HCT116 (cell line): ENCODE measurements around the gene RAB32.

ENCODE experiments used
- CTCF ChIP-seq, 3 experiments: fragments of 200-600 bp in 1 of 3; sonication (generic) in 1 of 3; IDR thresholded peaks in 2 of 3; conservative IDR thresholded peaks in 1 of 3; 2 replicates each; pipeline ENCODE4 v1.5.1; 2012 to 2017; ENCODE audit warnings: low read depth in 2 of 3, low read length in 2 of 3, antibody characterized with exemption in 1 of 3, borderline replicate concordance in 1 of 3, control low read depth in 1 of 3, mild to moderate bottlenecking in 1 of 3, mixed read lengths in 1 of 3, mixed run types in 1 of 3, moderate library complexity in 1 of 3; ENCODE audit not compliant: insufficient read depth in 1 of 3
- RAD21 ChIP-seq: IDR thresholded peaks from 2 replicates; pipeline ENCODE4 v1.6.1; 2012; ENCODE audit warnings: low read depth, mild to moderate bottlenecking
- YY1 ChIP-seq: IDR thresholded peaks from 2 replicates; pipeline ENCODE4 v1.6.1; 2011; ENCODE audit warnings: low read length, low read depth, moderate library complexity, mild to moderate bottlenecking; ENCODE audit not compliant: insufficient replicate concordance; ENCODE audit errors: extremely low read depth

- TF ChIP-seq CTCF (IDR thresholded peaks at IDR 0.05 in 2 of 3, conservative IDR thresholded peaks at IDR 0.05 in 1 of 3; ENCODE audit: borderline replicate concordance in 1 of 3, insufficient read depth in 1 of 3, low read depth in 2 of 3, low read length in 2 of 3) (no peak), YY1 (no peak), RAD21 (no peak)
Measured at GRCh38 chr6:146503096-146503495, 40.5 kb upstream of the RAB32 start.
